KG1 (cell line): ENCODE data around the gene KDM2B.
A peak's percentile ranks its signal among the peaks of the same experiment; 100 is the strongest.

Source experiments
- DNase-seq: peaks from one replicate; lab custom pipeline; 2025; lab: John Stamatoyannopoulos, UW

Gene KDM2B

GRCh38 chr12:121561009-121561395 lies 19.8 kb downstream of the KDM2B start:
- no peak for DNase-seq

DNA sequence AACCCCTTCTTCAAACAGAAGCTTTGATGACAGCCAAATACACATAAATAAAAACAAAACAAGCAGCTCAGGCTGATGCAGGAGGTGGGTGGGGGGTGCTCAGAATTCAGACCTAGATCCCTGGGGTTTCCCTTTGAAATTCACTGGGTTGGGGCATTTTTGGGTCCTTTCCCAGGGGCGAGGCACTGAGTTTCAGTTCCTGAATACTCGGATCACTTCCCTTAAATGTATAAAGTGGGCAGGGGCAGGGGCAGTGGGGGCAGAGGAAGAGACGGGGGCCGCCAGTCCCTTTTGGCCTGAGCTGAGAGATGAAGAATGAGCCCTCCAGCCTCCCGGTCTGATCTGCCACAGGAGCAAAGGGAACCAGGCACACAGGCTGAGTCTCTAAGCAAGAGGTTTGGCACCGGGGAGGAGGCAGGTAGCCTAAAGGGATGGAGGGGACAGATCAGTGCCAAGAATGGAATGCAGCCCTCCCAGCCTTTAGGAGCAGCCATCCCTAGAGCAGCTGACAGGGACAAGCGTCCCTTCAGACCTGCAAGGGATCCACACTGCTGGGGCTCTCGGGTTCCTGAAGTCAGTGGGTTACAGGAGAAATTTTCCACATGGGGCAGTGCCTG lies 20.3 kb downstream of the KDM2B start:
- DNase-seq, result no peak

- no peak for DNase-seq
These were observed 21.9 kb downstream of the KDM2B start for GRCh38 chr12:121558956-121559355.

GRCh38 chr12:121550974-121551634 lies 29.7 kb downstream of the KDM2B start:
- no peak for DNase-seq

DNA sequence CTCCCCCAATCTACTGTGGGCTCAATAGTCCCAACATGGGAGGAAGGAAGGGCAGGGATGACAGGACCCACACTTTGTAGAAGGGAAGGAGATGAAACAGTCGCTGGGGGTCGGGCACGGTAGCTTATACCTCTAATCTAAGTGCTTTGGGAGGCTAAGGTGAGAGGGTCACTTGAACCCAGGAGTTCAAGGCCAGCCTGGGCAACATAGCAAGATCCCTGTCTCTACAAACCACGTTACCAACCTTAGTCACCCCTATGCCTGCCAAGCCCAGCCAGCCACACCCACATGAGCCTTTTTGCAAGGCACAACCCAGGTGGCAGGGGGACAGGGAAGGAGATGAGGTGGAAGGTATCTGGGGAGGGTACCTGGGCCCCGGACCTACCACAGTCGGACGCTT lies 31.7 kb downstream of the KDM2B start:
- no peak for DNase-seq

GRCh38 chr12:121545480-121545879 lies 35.3 kb downstream of the KDM2B start:
- DNase-seq, result no peak

GRCh38 chr12:121543786-121544185 lies 37.0 kb downstream of the KDM2B start:
- no peak for DNase-seq

GRCh38 chr12:121539908-121540307 lies 40.9 kb downstream of the KDM2B start:
- no peak for DNase-seq

GRCh38 chr12:121538699-121539061 lies 42.1 kb downstream of the KDM2B start:
- no peak for DNase-seq

GRCh38 chr12:121537814-121538698 lies 42.8 kb downstream of the KDM2B start:
- no peak for DNase-seq

GRCh38 chr12:121536899-121537813 lies 43.7 kb downstream of the KDM2B start:
- peak; percentile 67 for DNase-seq

DNA sequence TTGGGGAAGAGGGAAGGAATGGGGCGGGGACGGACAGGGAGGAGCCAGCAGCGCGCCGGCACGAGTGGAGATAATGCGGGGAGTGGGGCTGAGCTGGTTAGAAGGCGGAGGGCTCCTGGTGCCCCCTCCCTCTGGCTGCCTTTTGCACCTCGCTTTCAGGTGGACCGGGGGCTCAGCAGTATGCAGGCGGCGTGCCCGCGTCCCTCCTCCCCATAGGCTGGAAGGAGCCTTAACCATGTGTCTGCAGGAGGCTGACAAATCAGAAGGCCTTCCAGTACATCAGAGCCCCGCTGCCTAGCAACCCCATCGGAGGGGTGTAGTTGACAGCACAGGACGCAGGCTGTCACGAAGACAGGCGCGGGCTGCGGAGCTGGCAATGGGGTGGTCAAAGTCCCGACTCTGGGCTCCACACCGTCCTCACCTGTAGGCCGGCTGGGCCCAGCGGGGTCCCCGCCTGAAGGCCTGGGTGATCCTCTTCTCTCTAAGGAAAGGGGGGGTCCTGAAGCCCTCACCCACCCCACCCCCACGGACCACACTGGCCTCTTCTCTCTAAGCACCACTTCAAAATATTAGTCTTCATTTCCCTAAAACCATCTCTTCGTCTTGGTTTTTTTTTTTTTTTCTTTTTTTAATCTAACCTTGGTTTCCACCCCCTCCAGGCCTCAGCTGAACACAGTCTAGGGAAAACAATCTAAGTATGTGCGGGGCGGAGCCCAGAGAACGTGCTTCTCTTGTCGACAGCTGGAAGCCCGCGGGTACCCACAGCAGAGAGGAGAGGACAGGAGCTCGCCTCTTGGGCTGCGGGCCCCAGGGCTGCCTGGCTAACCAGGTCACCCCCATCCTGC lies 44.5 kb downstream of the KDM2B start:
- DNase-seq, result no peak

- no peak for DNase-seq
These were observed 45.4 kb downstream of the KDM2B start for GRCh38 chr12:121535150-121536053.

GRCh38 chr12:121534495-121535148 lies 46.2 kb downstream of the KDM2B start:
- DNase-seq, result no peak

DNA sequence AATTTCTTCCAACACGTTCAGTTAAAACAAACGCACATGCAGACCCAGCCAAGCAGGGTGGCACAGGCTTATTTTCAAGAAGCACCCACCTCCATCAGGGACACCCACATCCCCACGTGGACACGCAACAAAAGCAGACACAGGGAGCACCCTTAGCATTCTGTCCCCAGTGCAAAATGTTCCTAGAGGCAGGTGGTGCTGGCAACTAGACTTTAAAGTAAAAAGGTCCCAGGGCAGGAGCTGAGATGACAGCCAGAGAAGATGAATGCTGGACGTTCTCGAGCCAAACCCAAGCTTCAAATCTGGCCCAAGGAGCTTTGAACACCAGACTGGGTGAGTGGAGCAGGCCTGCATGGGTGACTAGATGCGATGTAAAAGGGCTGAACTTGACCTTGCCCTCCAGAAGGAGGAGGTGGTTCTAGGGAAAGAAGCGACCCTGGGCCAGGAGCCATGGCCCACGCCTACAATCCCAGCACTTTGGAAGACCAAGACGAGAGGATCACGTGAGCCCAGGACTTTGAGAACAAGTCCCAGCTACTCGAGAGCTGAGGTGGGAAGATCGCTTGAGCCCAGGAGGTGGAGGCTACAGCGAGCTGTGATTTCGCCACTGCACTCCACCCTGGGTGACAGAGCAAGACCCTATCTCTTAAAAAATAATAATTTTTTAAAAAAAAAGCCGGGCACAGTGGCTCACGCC lies 47.3 kb downstream of the KDM2B start:
- DNase-seq, result no peak

DNA sequence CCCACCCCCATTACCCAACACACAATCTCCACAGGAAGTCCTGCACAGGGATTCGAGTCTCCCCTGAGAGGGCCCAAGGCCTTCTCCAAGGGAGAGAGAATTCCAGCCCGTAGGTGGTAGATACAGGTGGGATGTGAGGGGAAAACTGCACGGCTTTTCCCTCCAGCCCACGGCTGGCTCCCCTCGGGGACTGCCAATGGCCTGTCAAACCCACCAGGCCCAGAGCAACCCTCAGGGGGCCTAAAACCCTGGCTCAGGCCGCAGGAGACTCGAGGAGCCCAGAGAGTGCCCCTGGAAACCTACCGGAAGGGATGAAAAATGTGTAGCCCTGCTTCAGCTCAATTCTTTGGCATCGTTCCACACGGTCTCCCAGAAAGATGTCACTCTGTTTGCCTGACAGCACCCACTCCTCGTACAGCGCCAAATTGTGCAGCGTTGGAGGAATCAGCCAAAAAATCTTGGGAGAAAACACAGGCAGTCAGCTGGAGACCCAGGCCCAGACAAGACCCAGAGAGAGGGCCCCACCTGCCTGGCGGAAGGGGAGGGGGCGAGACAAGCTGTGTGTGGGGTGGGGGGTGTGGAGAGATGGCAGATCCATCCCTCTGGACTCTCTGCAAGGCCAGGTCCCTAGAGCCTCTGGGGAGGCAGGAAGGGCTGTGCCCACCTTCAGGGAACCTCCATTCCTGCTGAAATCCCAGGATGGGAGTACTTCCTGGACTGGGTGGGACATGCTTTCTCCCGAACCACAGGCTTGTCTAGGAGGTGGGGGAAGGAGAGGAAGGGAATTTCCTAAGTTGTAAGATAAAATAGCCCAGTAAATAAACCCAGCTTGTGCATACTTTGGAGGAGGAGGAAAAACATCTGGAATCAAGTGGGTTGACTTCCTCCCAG lies 48.1 kb downstream of the KDM2B start:
- DNase-seq, result no peak

DNA sequence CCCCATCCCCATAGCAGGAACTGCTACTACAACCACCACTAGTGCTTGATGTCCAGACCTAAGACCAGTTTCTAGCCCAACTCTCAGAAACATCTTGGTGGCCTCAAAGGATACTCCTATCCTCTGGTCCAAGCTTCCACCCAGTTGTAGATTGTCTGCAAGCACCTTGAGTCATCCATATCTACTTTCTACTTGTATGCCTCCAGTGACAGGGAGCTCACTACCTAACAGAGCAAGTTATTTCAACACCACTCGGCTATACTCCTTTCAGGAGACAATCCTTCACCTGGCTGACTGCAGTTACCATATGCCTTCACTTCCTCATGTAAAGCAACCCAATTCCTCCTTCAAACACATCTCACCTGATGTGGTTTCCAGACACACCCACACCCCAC lies 49.5 kb downstream of the KDM2B start:
- no peak for DNase-seq
